Neural crest cell (in vitro differentiated cells): Measurements from ENCODE around the gene RERE. TPM values are rescaled to one million over a fixed set of nuclear protein-coding genes. Genes with fewer than 3 reads are reported as not detected.

Experiments used
- DNase-seq: peaks from one replicate; pipeline ENCODE4 v3.0.0; 2021; ENCODE audit warnings: low read depth, mixed read lengths, low spot score
- H3K27ac Mint-ChIP-seq: one replicate; pipeline ENCODE4 v1.8.0; 2021; ENCODE audit warnings: mild to moderate bottlenecking, mixed read lengths; ENCODE audit not compliant: unreplicated experiment
- H3K27me3 Mint-ChIP-seq: 2 replicates; pipeline ENCODE4 v1.8.0; 2021; ENCODE audit warnings: low read depth, mild to moderate bottlenecking, mixed read lengths
- H3K36me3 Mint-ChIP-seq: 2 replicates; pipeline ENCODE4 v1.8.0; 2021; ENCODE audit warnings: low read depth, mild to moderate bottlenecking, mixed read lengths
- H3K4me1 Mint-ChIP-seq: 2 replicates; pipeline ENCODE4 v1.8.0; 2021; ENCODE audit warnings: mixed read lengths
- H3K4me3 Mint-ChIP-seq: one replicate; pipeline ENCODE4 v1.8.0; 2021; ENCODE audit warnings: mild to moderate bottlenecking, mixed read lengths
- H3K9me3 Mint-ChIP-seq: 2 replicates; pipeline ENCODE4 v1.8.0; 2021; ENCODE audit warnings: mixed read lengths
- total RNA-seq: library from RNA; stranded (reverse); gene quantifications from 2 replicates; pipeline ENCODE4 v1.2.1, GENCODE V29; 2021
- TF ChIP-seq, protein P1 (sequence below): fragments of 200-600 bp; sonication (generic); conservative IDR thresholded peaks from 2 replicates; pipeline ENCODE4 v1.5.0; 2021; ENCODE audit warnings: antibody characterized with exemption, mild to moderate bottlenecking

RERE gene
- total RNA-seq, 1 donor from 2014 or later = 122 TPM

DNA sequence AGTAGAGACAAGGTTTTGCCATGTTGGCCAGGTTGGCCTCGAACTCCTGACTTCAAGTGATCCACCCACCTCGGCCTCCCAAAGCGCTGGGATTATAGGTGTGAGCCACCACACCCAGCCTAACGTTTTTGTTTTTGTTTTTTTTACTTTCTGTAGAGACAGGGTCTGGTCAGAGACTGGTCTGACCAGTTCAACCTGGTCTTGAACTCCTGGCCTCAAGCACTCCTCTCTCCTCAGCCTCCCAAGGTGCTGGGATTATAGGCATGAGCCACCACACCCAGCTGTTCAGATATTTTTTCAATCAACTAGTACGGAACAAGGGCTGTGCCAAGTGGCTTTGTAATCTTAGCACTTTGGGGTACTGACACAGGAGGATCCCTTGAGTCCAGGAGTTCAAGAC is 209.5 kb downstream of the RERE start:
- Mint-ChIP-seq H3K27me3 (no peaks in the 10 kb centered on the region), H3K27ac (no peak overlapping the region), H3K9me3 (no peaks in the 10 kb centered on the region), H3K4me1 (peaks cover 18% of the 10 kb centered on the region), H3K4me3 (no peak overlapping the region), H3K36me3 (no peaks in the 10 kb centered on the region)
- TF ChIP-seq, protein P1, sequence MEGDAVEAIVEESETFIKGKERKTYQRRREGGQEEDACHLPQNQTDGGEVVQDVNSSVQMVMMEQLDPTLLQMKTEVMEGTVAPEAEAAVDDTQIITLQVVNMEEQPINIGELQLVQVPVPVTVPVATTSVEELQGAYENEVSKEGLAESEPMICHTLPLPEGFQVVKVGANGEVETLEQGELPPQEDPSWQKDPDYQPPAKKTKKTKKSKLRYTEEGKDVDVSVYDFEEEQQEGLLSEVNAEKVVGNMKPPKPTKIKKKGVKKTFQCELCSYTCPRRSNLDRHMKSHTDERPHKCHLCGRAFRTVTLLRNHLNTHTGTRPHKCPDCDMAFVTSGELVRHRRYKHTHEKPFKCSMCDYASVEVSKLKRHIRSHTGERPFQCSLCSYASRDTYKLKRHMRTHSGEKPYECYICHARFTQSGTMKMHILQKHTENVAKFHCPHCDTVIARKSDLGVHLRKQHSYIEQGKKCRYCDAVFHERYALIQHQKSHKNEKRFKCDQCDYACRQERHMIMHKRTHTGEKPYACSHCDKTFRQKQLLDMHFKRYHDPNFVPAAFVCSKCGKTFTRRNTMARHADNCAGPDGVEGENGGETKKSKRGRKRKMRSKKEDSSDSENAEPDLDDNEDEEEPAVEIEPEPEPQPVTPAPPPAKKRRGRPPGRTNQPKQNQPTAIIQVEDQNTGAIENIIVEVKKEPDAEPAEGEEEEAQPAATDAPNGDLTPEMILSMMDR = no peak
- no peak for DNase-seq

DNA sequence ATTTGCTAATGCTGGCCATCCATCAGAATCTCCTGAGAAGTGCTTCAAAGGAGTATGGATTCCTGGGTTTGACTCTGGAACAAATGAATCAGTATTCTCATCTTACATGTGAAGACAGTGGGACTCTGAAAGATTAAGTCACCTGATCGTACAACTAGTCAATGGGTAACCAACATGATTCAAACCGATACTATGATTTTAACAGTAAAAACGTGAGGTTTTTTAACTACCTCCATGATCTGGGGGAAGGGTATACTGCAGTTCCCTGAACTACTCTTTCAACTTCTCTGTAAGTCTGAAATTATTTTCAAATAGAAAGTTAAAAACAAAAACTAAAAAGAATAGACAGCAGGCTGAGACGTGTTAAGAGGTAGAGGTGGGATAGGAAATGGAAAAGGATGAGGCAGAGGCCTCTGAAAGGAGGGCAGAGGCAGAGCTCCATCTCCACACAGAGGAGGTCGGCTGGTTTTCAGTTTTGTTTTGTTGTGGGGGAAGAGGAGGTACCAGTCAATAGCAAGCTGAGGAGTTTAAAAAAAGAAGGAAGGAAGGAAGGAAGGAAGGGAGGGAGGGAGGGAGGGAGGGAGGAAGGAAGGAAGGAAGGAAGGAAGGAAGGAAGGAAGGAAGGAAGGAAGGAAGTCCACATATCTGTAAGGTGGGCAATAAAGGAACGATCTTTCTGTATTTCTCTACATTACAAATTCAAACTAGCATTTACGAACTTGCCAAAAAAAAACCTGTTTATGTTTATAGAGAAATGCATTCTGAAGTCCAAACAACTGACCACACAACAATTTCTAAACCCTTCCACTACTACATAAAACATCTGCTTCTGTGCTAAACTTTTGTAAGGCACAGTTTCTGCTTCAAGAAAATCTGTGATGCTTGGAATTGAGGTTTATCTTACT is 213.1 kb downstream of the RERE start:
- Mint-ChIP-seq H3K4me1 (peaks cover 27% of the 10 kb centered on the region), H3K4me3 (no peak overlapping the region), H3K9me3 (no peaks in the 10 kb centered on the region), H3K27me3 (no peaks in the 10 kb centered on the region), H3K27ac (no peak overlapping the region), H3K36me3 (peaks cover 4% of the 10 kb centered on the region)
- no peak for DNase-seq
- TF ChIP-seq, protein P1 = no peak

DNA sequence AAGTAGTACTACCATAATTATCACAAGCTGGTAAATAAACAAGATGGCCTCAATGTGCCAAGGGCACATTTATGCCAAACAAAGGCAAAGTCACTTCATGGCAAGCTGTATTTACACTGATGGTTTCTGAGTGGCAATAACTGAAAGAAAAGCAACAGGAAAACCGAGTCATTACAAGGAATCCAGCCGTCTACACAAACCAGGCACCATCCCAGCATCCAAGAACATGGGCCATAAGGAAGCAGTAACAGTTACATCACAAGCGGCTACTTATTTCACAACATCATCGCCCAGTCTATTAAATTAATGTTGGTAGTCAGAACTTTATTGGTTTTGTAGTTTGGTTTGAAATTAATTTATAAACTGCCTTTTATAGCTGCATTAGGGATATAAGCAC is 214.2 kb downstream of the RERE start:
- Mint-ChIP-seq H3K4me1 (peaks cover 38% of the 10 kb centered on the region), H3K27me3 (no peaks in the 10 kb centered on the region)

DNA sequence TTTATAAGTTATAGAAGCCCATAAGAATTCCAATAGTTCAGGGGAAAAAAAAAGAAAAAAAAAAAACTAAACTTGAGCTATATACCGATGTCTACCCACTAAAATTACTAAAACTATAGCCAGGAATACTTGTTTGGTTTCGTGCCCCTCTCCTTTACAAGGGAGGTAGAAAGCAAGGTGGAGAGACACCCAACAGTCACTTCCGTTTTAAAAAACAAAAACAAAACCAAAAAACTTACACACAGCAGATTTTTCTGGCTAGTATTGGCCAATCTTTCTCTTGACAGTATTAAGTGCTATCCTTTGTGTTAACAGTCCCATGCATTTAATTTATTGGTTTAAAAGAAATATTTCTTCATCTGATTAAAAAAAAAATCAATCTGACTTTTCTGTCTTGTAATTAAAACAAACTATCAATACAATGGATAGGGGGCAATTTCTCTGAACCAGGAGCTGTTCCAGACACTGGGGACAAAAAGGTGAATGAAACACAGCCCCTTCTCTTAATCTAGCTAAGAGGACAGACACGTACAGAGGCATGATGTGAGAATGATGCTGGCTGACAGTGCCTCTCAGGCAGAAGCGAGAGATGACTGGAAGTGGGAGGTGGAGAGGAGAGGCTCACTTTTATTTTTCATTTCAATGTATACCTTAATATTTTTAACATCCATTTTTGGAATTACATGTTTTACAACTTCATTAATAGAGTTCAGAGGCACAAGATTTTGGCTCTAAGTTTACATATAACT is 214.8 kb downstream of the RERE start:
- no peaks in the 10 kb centered on the region for H3K27me3 Mint-ChIP-seq
- H3K4me3 Mint-ChIP-seq = no peak overlapping the region

More for the DNA sequence above, 214.2 kb downstream of the RERE start:
- Mint-ChIP-seq H3K27ac (no peak overlapping the region), H3K9me3 (no peaks in the 10 kb centered on the region), H3K36me3 (peaks cover 4% of the 10 kb centered on the region), H3K4me3 (no peak overlapping the region)
- TF ChIP-seq, protein P1 = no peak
- DNase-seq = no peak

DNA sequence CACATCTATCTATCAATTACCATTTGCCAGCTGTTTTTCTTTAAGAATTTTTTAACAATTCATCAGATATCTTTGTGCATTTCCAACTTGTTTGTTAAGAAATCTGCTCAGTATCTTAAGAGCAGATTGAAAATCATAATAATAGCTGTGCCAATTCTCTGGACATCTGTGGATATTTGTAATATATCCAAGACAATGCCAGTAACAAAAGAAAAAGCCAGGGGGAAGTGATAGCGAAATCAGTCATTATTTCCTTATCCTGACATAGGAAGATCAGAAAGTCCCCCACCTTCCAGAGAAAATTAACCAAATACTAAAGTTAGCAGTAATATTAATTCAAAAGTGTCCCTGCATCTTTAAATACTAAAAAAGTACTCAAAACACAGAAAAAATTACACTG is 217.1 kb downstream of the RERE start:
- Mint-ChIP-seq H3K4me1 (peaks cover 47% of the 10 kb centered on the region), H3K27ac (no peak overlapping the region), H3K36me3 (peaks cover 4% of the 10 kb centered on the region), H3K9me3 (no peaks in the 10 kb centered on the region), H3K27me3 (no peaks in the 10 kb centered on the region), H3K4me3 (no peak overlapping the region)
- DNase-seq = no peak
- TF ChIP-seq, protein P1 = no peak

More for the DNA sequence above, 214.8 kb downstream of the RERE start:
- H3K4me1 Mint-ChIP-seq = peaks cover 44% of the 10 kb centered on the region
- peaks cover 4% of the 10 kb centered on the region for H3K36me3 Mint-ChIP-seq
- no peak for DNase-seq
- TF ChIP-seq, protein P1 = no peak
- H3K9me3 Mint-ChIP-seq = no peaks in the 10 kb centered on the region
- no peak overlapping the region for H3K27ac Mint-ChIP-seq
